Fibroblast of pulmonary artery (primary cell): ENCODE results near the gene BMP5.

ENCODE experiments used
- DNase-seq: peaks from one replicate; pipeline ENCODE4 v3.0.0-alpha.2; 2010; ENCODE audit warnings: low read depth
- H3K4me3 ChIP-seq: replicated peaks from 2 replicates; pipeline ENCODE4 v1.5.1; 2011; ENCODE audit warnings: low read depth, mild to moderate bottlenecking, control low read depth, low read length, moderate library complexity
- CTCF ChIP-seq: IDR thresholded peaks from 2 replicates; pipeline ENCODE4 v1.5.1; 2011; ENCODE audit warnings: mild to moderate bottlenecking, control low read depth, low read length, inconsistent platforms; ENCODE audit errors: missing control alignments

Gene BMP5

GRCh38 chr6:55833284-55833683, 42.1 kb downstream of the BMP5 start:
- no peak for DNase-seq
- TF ChIP-seq CTCF: no peak
- H3K4me3 ChIP-seq: no peak overlapping the region

- TF ChIP-seq CTCF: no peak
- H3K4me3 ChIP-seq: no peak overlapping the region
- no peak for DNase-seq
These were observed 47.4 kb downstream of the BMP5 start for GRCh38 chr6:55827818-55828522.

GRCh38 chr6:55826941-55827340, 48.4 kb downstream of the BMP5 start:
- TF ChIP-seq CTCF: no peak
- no peak for DNase-seq
- H3K4me3 ChIP-seq: no peak overlapping the region

- TF ChIP-seq CTCF: no peak
- DNase-seq: peak; percentile 71
- H3K4me3 ChIP-seq: no peak overlapping the region
These were observed 49.9 kb downstream of the BMP5 start for GRCh38 chr6:55825402-55826051.

GRCh38 chr6:55822815-55823214, 52.6 kb downstream of the BMP5 start:
- TF ChIP-seq CTCF: no peak
- DNase-seq: peak; percentile 10
- H3K4me3 ChIP-seq: no peak overlapping the region

- no peak overlapping the region for H3K4me3 ChIP-seq
- DNase-seq: no peak
- no peak for TF ChIP-seq CTCF
These were observed 53.4 kb downstream of the BMP5 start for GRCh38 chr6:55822005-55822404.

GRCh38 chr6:55820696-55821095, 54.7 kb downstream of the BMP5 start:
- H3K4me3 ChIP-seq: no peak overlapping the region
- TF ChIP-seq CTCF: no peak
- DNase-seq: no peak
